GM12801 (cell line): ENCODE results near the gene DRD4.

ENCODE experiments used
- CTCF ChIP-seq: IDR thresholded peaks from one replicate; pipeline ENCODE4 v1.5.1; 2011; ENCODE audit warnings: control low read depth; ENCODE audit not compliant: insufficient read length; ENCODE audit errors: extremely low read depth

Gene DRD4

GRCh38 chr11:656866-657265 is 19.8 kb downstream of the DRD4 start:
- TF ChIP-seq CTCF: no peak

DNA sequence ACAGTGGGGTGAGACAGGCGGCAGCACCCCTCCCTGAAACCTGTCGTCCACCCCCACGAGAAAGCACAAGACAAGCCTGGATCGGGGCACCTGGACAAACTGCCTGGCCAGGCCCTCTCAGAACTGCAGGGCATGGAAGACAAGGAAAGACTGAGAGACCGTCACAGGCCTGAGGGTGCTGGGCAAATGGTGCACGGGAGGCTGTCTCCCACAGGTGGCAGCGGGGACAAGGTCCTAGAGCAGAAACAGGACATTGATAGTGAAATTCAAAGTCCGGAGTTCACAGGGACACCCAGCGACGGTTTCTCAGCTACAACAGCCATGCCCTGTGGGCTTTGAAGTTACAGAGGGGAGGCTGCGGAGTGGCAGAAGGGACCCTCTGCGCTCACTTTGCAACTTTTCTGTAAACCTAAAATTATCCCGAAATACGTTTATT is 20.6 kb downstream of the DRD4 start:
- no peak for TF ChIP-seq CTCF

DNA sequence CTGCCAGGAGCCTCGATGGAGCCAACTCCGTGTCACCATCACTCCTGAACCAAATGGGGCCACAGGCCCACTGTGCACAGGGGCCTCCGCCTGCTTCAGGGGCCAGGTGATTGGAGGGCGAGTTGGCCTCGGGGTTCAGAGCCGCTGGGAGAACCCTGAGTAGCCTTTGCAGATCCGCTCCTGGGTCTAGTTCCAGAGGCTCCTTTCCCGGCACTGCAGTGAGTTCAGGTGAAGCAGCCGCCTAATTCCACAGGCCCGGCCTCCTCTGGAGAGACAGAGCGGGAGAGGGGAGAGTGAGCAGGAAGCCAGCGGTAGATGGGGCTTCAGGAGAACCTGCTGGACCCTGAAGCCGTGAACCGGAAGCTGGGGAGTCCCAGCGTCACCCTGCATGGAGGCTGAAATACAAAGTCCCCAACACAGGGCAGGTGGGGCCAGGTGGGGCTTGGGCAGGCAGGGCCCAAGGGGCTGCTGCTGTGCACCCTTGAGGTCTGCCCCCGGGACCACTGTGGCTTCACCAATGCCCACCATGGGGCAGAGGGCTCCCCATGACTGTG is 22.5 kb downstream of the DRD4 start:
- TF ChIP-seq CTCF: no peak

- TF ChIP-seq CTCF: no peak
Observed at GRCh38 chr11:660281-660680, 23.2 kb downstream of the DRD4 start.

DNA sequence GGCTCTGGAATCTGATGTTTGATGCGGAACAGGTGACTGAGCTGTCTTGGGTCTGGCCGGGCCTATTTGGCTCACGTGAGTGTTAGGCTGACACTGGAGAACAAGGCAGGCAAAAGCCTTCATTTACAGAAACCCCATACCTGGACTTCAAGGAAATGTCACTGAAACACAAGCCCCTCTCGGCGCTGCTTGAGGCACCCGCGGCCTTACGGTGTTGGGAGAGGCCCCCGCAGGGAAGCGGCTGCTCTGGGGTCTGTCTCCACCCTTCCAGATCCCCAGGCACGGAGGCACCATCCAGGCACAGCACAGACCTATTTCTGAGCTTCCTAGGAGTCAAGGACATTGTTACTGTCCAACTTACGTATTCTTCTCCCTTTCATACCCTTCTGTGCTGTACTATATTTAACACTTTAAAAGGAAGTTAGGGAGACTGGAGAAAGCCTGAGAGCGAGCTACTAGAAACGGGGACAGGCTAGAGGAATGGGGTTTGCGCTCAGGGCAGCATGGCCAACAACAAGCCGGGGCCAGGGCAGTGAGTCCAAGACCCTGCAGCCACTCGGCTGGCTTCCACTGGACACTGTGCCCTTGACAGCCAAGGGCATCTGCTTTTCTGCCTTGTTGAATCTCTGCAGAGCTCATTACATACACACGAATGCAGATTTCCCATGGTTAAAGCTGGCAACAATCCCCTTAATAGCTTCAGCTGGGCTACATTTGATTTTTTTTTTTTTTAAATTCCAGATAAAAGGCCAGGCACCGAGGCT is 23.8 kb downstream of the DRD4 start:
- TF ChIP-seq CTCF: no peak

DNA sequence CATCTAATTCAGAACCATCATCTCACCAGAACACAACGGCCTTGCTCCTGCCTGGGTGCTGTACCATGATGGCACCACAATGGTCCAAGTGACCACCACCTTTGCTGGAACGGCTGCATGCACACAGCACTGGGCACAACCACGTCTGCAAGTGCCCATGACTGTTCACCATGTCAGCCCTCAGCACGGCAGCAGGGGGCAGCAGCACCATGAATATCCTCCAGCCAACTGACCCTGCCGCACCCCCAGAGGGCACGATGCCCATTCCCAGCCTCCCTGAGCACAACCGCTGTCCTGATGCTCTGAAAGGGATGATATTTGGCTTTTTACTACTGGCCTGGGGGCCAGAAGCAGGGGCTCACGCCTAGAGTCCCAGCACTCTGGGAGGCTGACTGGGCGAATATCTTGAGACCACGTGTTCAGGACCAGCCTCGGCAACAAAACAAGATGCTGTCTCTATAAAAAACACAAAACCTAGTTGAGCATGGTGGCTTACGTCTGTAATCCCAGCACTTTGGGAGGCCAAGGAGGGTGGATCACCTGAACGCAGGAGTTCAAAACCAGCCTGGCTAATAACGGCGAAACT is 25.7 kb downstream of the DRD4 start:
- TF ChIP-seq CTCF: no peak

- no peak for TF ChIP-seq CTCF
Observed at GRCh38 chr11:665062-665703, 28.1 kb downstream of the DRD4 start.
